Activated CD8-positive, alpha-beta memory T cell treated with anti-CD3 and anti-CD28 coated beads, Interleukin-2, amount 50 U/mL, for 4 hours (primary cell): ENCODE results near the gene KSR1.
A peak's percentile ranks its signal among the peaks of the same experiment; 100 is the strongest.

Experiments used
- DNase-seq: peaks from one replicate; pipeline ENCODE4 v3.0.0-alpha.2; 2020

The KSR1 gene

GRCh38 chr17:27475070-27475673 is 18.9 kb downstream of the KSR1 start:
- peak; percentile 36 for DNase-seq

DNA sequence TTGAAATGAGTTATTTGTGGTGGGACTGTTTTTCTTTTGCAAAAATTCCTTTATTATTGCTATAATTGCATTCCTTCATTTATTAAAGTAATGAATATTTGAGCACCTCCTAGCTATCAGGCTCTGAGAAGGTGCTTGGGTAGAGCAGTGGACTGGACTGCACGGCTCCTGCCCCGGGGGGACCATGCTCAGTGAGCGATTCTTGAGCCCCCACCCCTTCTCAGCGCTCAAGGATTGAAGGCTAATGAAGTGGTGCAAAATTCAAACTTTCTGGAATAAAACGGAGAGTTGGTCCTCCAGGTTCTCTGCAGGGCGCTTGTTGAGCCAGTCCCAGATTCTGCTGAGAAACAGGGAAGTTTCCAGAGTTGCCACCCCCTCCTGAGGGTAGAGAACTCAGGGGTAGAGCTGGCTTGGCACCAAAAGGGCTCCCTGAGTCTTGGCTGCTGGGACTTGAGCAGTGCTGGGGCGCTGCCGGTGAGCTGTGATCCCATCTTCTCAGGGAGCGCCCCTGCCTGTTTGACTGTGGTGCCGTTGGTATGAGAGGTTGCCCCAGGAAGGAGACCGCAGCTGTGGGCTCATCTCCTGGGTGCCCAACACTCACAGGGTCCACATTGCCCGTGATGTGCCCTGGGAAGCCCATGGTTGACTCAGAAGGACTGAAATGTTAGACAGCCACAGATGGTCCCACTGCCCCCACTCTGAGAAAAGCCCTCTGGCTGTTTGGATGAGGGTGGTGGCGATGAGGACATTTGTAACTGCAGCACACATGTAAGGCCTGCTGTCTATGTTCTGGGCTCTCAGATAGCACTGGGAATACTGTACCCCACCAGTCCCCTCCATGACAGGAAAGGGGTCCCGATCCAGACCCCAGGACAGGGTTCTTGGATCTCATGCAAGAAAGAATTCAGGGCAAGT is 20.0 kb downstream of the KSR1 start:
- DNase-seq, result no peak

- DNase-seq, result no peak
Measured at GRCh38 chr17:27477050-27477888, 21.0 kb downstream of the KSR1 start.

DNA sequence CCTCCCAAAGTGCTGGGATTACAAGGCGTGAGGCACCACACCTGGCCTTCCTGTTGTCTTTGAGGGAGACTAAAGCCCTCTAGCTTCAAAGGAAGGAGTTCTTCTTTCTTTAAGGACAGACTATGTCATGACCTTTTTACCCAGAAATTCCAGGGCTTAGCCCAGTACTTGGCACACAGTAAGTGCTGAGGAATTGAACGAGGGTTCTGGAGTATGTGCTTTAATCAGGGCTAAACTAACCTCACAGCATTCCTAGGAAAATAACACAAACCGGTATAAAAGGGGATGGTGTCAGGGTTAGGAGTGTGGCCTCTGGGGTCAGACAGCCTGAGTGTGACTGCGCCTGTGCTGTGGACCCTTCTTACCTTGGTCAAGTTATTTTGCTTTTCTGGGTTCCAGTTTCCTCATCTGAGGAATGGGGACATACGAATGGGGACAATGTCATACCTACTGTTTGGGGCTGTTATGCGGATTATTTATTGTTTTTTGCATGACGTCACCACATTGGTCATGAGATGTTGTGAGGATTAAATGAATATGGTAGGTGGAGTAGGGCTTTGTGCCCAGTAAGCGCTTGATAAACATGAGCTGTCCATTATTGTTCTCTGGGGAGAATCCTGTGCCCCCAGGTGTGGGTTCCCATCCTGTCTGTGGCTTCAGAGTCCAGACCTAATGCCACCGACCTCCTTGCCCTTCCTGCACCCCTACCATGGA is 21.9 kb downstream of the KSR1 start:
- no peak for DNase-seq

DNA sequence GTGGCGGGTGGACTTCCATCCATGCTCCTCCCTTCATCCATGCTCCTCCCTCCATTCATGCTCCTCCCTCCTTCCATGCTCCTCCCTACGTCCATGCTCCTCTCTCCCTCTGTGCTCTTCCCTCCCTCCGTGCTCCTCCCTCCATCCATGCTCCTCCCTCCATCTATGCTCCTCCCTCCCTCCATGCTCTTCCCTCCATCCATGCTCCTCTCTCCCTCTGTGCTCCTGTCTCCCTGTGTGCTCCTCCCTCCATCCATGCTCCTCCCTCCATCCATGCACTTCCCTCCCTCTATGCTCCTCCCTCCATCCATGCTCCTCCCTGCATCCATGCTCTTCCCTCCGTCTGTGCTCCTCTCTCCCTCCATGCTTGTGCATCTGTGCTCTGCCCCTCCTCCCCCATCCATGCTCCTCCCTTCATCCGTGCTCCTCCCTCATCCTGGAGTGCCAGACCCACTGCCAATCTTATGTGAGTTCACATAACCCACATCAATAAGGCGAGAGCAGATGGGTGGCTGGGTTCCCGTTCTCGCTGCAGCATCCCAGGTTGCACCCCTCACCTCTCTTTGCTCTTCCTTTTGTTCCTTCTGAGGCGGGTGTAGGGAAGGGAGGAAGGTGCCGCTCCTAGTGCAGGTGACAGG is 22.8 kb downstream of the KSR1 start:
- no peak for DNase-seq

DNA sequence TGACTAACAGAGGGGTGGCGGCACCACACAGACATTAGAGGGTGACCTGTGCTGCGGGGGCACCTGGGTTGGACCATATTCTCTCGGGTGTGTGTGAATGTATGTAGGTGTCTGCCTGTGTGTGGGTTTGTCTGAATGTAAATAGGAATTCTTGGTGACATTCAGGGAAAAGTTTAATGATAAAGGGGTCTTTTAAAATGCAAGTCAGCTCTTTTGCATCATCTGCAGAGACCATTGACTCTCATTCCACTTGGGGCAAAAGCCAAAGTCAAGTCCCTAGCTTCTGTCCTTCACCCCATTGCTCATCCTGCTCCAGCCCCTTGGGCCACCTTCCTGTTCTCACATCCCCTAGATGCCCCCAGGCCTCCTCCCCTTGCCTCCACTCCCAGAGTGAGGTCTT is 23.6 kb downstream of the KSR1 start:
- DNase-seq, result no peak

GRCh38 chr17:27480699-27481098 is 24.5 kb downstream of the KSR1 start:
- no peak for DNase-seq

DNA sequence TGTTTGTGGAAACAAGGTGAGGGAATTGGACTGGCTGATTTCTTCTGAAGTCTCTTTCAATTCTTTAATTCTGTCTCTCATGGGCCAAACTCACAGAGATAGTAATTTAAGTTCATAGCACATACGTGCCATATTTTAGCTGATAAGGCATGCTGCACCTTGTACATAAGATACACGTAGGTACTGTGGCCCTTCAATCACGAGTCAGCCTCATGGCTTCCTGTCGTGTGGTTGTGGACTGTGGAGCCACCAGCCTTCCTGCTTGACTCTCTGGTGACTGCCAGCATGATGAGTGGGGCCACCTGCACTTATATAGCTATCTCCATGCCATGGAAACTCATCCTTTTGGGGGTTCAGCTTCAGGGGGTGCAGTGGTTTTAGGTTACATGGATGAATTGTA is 25.1 kb downstream of the KSR1 start:
- peak; percentile 32 for DNase-seq

DNA sequence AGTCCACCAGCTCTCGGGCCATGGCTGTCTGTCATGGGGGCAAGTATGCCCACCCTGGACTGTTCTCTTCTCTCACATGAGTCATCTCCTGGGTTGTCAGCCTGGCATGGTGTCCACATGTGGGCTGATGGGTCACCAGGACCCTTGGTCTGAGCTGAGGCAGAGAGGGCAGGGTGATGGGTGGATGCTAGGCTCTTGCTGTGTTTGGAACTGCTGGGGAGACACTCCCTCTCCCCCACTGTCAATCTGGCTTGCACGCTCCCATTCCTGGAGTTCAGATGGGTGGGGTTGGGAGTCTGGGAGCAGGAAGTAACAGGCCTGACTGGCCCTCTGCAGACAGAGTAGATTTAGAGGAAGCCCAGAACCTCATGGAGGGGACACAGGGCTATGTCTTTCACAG is 28.9 kb downstream of the KSR1 start:
- no peak for DNase-seq

DNA sequence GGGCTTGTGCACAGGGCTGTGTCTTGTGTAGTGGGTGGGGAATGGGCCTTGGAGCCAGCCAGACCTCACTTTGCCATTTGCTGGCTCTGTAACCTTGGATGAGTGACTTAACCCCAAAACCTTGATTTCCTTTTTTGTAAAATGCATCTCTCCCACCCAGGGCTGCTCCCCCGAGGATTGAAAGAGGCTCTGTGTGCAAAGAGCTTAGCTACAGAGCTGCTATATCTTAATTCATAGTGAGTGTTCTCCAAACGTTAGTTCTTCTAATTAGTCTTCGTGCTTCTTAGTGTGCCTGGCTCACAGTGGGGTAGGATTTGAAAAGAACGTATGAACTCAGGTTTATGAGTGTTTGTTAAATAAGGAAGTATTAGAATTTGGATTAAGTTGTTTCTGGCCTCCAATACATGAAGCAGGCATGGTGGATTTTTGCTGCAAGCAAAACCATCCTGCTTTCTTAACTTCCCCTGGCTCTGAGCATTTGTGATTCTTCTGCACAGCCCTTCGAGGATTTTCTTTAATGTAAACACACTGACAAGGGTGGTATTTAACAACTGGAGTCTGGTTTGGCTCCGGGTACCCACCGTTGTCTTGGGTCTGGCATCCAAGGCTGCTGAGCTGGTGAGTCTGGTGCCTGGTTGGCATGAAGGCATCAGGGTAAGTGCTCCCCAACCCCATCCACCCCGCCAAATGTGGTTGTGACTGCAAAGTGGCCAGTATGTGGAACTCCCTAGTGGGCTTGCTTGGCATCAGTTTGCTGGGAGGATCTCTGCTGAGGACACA is 29.7 kb downstream of the KSR1 start:
- no peak for DNase-seq

DNA sequence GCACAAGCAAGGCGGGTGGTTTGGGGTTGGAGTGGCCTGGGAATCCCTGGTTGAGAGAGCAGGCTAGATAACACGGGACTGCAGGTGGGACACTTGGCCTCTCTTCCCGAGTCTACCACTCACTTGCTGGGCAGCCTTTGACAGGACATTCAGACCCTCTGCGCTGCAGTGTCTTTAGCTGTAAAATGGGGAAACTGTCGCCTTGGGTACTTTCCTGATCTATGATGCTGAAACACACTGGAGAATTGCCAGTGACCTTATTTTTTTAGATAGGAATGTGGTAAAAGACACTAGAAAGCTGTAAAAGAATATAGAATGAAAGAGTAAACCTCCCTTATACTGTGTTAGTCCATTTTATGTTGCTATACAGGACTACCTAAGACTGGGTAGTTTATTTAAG is 30.5 kb downstream of the KSR1 start:
- no peak for DNase-seq

GRCh38 chr17:27488231-27488630 is 32.0 kb downstream of the KSR1 start:
- no peak for DNase-seq

DNA sequence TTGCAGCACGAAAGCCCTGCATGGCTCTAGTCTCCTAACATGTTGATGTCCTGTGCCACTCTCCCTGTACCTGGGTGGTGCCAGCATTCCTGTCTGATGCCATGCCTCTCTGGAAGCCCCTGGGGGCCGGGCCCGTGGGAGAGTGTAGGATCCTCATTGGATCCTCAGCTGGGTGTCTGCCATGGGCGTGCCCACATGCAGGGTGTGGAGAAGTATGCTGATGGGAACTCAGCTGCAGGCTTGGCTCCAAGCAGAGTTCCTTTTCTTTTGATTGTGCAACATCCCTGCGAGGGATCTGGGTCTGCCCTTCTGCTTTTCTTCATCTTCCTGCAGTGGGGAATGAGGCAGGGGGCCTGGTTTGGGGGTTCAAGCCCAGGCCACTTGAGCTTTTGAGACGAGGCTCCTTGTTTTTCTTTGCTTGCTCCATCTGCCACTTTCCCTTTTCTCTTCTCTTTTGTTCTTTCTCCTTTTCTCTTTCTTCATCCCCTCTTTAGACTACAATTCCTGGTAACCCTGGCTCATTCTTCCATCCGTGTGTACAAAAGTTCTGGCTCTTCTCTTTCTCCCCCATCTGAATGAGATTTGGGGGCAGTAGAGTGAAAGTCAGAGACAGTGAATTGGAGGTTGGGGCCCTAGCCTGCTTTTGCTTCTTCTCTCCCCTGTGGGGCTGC is 32.9 kb downstream of the KSR1 start:
- no peak for DNase-seq

- DNase-seq, result no peak
Measured at GRCh38 chr17:27490391-27490790, 34.1 kb downstream of the KSR1 start.

DNA sequence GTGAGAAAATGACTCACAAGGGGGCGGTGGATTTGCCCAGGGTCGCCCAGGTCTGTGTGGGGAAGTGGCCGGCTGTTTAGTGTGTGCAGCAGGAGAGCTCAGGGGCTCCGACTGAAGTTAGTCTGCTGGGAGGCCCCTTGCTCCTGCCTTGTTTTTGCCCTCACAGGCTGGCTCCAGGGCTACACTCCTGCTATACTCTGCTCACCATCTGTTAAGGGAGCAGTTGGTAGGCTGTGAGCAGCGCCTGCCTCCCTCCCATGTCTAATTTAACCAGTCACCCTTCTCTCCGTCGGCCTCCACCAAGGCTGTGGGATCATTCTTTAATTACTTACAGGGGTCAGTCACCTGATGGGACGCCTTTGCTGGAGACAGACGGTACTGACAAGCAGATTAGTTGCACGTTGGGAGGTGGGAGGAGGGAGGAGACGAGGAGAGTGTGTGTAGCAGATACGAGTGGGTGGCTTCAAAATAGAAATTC is 35.5 kb downstream of the KSR1 start:
- no peak for DNase-seq

- no peak for DNase-seq
Measured at GRCh38 chr17:27492470-27492869, 36.2 kb downstream of the KSR1 start.

GRCh38 chr17:27493088-27493487 is 36.8 kb downstream of the KSR1 start:
- DNase-seq, result no peak

DNA sequence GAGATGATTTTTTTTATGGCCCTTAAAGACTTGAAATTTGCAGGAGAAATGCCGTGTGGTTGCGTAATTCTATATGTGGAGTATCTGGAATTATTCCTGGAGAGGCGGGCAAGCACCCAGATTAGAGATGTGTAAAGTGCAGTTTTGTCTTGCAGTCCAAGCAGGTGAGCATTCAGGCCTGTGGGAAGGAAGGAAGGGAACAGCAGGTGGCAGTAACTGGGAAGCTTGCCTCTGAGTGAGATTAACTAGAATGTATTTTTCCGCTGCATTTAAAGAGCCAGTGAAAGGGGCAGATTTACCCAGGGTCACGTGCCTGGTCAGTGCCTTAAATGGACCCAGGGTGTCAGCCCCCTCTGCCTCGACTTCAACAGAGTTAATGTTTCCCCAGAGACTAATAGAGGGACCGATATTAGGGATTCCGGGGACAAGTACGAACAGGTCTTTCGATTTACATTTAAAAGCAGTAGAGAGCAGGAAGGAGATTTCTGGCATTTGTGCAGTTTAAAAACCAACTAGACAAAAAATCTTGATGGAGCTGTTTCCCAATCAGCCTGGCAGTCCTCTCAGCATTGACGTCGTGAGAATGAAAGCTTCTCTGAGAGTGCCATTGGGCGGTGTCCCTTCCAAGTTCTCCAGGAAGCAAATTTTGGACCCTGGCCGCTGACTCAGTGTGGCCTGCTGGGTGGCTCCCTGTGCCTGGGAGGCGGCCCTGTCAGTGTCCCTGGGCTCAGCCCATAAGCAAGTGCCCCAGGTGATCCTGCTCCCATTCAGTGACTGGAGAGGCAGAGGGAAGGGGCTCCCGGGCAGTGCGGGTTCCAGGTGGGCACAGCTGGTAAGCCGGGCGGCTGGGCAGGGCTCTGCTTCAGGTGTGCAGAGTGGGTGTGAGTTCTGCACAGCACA is 38.2 kb downstream of the KSR1 start:
- DNase-seq, result no peak

- no peak for DNase-seq
Measured at GRCh38 chr17:27495460-27495859, 39.2 kb downstream of the KSR1 start.

- no peak for DNase-seq
Measured at GRCh38 chr17:27496005-27496404, 39.8 kb downstream of the KSR1 start.
